Measurements from ENCODE around the gene SLC35A5. TPM values are rescaled to one million over a fixed set of nuclear protein-coding genes. Genes with fewer than 3 reads are reported as not detected.

Gene SLC35A5
- total RNA-seq, 1 experiment from 2014 or later: 39.2 TPM

GRCh38 chr3:112560307-112560706 is 1.5 kb upstream of the SLC35A5 start:
- TF ChIP-seq IRF1 (CRISPR knock-in tag; IDR thresholded peaks at IDR 0.05) (no peak), CTCF (IDR thresholded peaks at IDR 0.05) (no peak), ZNF121 (CRISPR knock-in tag; IDR thresholded peaks at IDR 0.05) (no peak), ZNF671 (CRISPR knock-in tag; IDR thresholded peaks at IDR 0.05) (no peak), ETV6 (CRISPR knock-in tag; IDR thresholded peaks at IDR 0.05) (no peak)
- DNase-seq (ENCODE audit: low spot score) (no peak), ATAC-seq (no peak)
- peaks cover 39% of the 10 kb centered on the region for H3K4me1 Mint-ChIP-seq
- H3K27me3 Mint-ChIP-seq (ENCODE audit: low read depth): no peaks in the 10 kb centered on the region
- peaks cover 29% of the 10 kb centered on the region for H3K36me3 Mint-ChIP-seq
- H3K9me3 Mint-ChIP-seq: peaks cover 12% of the 10 kb centered on the region
- ChIA-PET POLR2A (no interaction called here), CTCF (no interaction called here)
- peak overlapping the region; percentile 96 for H3K4me3 Mint-ChIP-seq
- peak overlapping the region; percentile 78; the same call in 1 of the 2 replicates for H3K27ac Mint-ChIP-seq

- peaks cover 39% of the 10 kb centered on the region for H3K4me1 Mint-ChIP-seq
Observed at GRCh38 chr3:112560721-112561483, 943 bp upstream of the SLC35A5 start.

GRCh38 chr3:112561484-112561733 is 436 bp upstream of the SLC35A5 start:
- POLR2A ChIA-PET: interaction anchor here (0.6 to 1.8 kb wide), 4 partner anchors 55 to 268 kb away, joined by 3 to 5 read pairs (median 4); partner anchors contain the start of gene CD200
- CTCF ChIA-PET: interaction anchor here (1.0 to 1.4 kb wide), 5 partner anchors 70 to 450 kb away, joined by 3 to 8 read pairs (median 3); partner anchors contain the start of gene SLC9C1
- H3K9me3 Mint-ChIP-seq: peaks cover 7% of the 10 kb centered on the region
- TF ChIP-seq CTCF (IDR thresholded peaks at IDR 0.05) (no peak), ZBTB21 (CRISPR knock-in tag; IDR thresholded peaks at IDR 0.05; ENCODE audit: borderline replicate concordance) (no peak), NR1H2 (CRISPR knock-in tag; IDR thresholded peaks at IDR 0.05) (no peak), ESRRA (CRISPR knock-in tag; IDR thresholded peaks at IDR 0.05; ENCODE audit: borderline replicate concordance) (no peak), PREB (CRISPR knock-in tag; IDR thresholded peaks at IDR 0.05; ENCODE audit: borderline replicate concordance) (no peak), ATF1 (CRISPR knock-in tag; IDR thresholded peaks at IDR 0.05) (0 out of 2 replicates have a peak, but pooled peaks have one; percentile 38), FOXP1 (CRISPR knock-in tag; IDR thresholded peaks at IDR 0.05; ENCODE audit: borderline replicate concordance) (peak; percentile 80; the same call in 1 of the 2 replicates), NFYB (CRISPR knock-in tag; conservative IDR thresholded peaks at IDR 0.05; ENCODE audit: low read depth) (no peak), ZNF671 (CRISPR knock-in tag; IDR thresholded peaks at IDR 0.05) (no peak), NFATC4 (CRISPR knock-in tag; IDR thresholded peaks at IDR 0.05) (no peak)

More at GRCh38 chr3:112560721-112561483, 943 bp upstream of the SLC35A5 start:
- peak overlapping the region; percentile 96 for H3K4me3 Mint-ChIP-seq
- ATAC-seq (peak; percentile 11), DNase-seq (ENCODE audit: low spot score) (peak; percentile 70)
- peak overlapping the region; percentile 95 for H3K27ac Mint-ChIP-seq
- H3K36me3 Mint-ChIP-seq: peaks cover 29% of the 10 kb centered on the region
- ChIA-PET CTCF (interaction anchor here (1.0 to 1.4 kb wide), 3 partner anchors 70 to 449 kb away, joined by 3 to 8 read pairs (median 3); no protein-coding TSS in a partner anchor), POLR2A (interaction anchor here (0.6 to 1.8 kb wide), 3 partner anchors 170 to 268 kb away, joined by 3 to 5 read pairs (median 5); partner anchors contain the start of gene CD200)
- H3K27me3 Mint-ChIP-seq (ENCODE audit: low read depth): no peaks in the 10 kb centered on the region
- H3K9me3 Mint-ChIP-seq: peaks cover 9% of the 10 kb centered on the region
- 0 out of 2 replicates have a peak, but pooled peaks have one; percentile 7 for TF ChIP-seq KAT7 (CRISPR knock-in tag; IDR thresholded peaks at IDR 0.05; ENCODE audit: borderline replicate concordance)
- TF ChIP-seq ARID4B (CRISPR knock-in tag; IDR thresholded peaks at IDR 0.05; ENCODE audit: borderline replicate concordance): 0 out of 2 replicates have a peak, but pooled peaks have one; percentile 8
- no peak for TF ChIP-seq ZNF232 (CRISPR knock-in tag; IDR thresholded peaks at IDR 0.05)

More at GRCh38 chr3:112561484-112561733, 436 bp upstream of the SLC35A5 start:
- ATAC-seq (no peak), DNase-seq (ENCODE audit: low spot score) (no peak)
- peak overlapping the region; percentile 95 for H3K27ac Mint-ChIP-seq
- peak overlapping the region; percentile 96 for H3K4me3 Mint-ChIP-seq
- no peaks in the 10 kb centered on the region for H3K27me3 Mint-ChIP-seq (ENCODE audit: low read depth)
- peaks cover 39% of the 10 kb centered on the region for H3K4me1 Mint-ChIP-seq
- H3K36me3 Mint-ChIP-seq: peaks cover 32% of the 10 kb centered on the region
